IPS-NIHi11 (cell line): ENCODE measurements around the gene JMJD8.
"Not testable (repeated sequence)": the region's sequence is repeated elsewhere in the genome, so short reads cannot be mapped to it uniquely, and the experiment has no call there.

Experiments used
- DNase-seq: peaks from one replicate; pipeline ENCODE4 v3.0.0; 2012; ENCODE audit warnings: mixed read lengths, low spot score

The JMJD8 gene

DNA sequence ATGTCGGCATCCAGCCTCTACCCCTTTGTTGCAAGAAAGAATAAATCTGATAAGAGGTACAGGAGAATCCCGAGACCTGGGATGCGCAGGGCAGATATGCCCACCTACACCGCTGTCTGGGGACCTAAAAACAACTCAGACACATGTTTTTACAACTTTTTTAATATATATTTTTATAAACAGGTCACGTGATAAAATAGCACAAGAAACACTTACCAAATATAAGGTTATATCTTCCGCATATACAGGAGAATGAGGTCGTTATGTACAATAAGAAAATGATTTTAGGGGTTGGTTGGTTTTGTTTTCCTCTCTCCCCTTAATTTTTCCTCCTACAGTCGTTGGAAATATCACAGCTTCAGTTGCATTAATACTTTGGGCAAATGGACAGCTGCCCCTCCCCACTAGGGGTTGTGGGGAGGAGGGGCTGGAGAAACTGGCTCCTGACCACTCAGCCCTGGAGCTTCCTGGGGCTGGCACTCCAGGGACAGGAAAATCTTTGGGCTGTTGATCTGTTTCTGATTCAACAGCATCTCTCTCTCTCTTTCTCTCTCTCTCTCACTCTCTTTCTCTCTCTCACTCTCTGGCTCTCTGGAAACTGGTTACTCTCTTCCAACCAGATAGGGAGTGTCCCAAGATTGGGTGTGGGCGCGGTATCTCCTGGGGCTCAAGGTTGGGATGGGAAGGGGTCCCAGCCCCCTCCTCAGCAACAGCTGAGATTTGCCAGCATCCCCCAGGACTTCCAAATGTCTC, 8.4 kb upstream of the JMJD8 start:
- no peak for DNase-seq

DNA sequence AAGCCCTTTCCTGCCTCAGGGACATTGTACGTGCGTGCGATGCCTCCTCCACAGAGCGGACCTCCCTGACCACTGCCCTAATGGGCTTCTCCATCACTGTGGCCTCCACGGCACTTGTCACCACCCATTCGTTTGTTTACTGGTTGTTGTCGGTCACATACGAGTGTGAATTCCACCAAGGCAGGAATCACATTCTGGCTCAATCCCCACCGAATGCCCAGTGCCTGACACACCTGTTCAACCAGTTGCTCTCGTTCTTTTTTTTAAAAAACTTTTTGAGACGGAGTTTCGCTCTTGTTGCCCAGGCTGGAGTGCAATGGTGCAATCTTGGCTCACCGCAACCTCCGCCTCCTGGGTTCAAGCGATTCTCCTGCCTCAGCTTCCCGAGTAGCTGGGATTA, 7.1 kb upstream of the JMJD8 start:
- not testable (repeated sequence) for DNase-seq

DNA sequence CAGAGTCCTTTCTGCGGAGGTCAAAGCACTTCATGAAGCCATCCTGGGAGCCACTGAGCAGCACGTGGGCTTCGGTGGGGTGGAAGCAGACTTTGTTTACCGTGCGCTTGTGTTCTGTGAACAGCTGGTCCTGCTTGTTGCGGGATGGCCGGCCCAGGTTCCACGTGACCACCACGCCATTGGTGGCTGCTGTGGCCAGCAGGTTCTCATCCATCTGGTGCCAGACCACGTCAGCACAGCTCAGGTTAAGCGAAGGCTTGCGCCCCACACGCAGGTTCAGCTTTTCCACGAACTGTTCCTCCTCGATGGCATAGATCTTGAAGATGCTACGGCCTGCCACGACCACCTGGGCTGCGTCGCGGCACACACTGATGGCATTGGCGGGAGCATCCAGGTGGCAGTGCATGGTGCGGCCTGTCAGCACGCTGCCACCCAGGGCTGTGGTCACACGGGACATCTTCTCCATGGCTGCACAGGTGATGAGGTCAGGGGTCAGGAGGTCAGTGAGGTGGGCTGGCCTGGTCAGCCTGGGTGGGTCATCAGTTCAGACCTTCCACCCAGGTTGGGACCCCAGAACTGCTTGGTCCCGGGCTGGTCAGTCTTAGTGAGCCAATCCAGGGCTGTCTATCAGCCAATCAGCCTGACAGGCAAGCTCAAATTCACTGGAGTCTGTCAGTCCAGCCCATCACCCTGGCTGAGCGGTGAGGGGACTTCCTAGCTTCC, 5.2 kb upstream of the JMJD8 start:
- DNase-seq, result no peak

DNA sequence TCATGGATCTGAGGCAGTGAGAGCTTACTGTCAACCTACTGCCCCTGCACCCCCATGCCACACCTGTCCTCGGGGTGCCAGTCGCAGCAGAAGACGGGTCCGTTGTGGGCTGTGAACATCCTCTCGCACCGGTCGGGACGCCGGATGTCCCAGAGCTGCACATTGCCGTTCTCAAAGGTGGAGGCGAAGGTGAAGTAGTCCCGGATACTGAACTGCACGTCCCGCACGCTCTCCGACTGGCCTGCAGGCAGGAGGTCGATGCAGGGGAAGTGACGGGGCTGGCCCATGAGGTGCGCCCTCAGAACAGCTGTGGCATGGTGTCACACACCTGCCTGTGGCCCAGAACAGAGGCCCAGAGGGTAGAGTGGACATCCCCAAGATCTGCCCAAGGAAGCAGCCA, 3.4 kb upstream of the JMJD8 start:
- no peak for DNase-seq

DNA sequence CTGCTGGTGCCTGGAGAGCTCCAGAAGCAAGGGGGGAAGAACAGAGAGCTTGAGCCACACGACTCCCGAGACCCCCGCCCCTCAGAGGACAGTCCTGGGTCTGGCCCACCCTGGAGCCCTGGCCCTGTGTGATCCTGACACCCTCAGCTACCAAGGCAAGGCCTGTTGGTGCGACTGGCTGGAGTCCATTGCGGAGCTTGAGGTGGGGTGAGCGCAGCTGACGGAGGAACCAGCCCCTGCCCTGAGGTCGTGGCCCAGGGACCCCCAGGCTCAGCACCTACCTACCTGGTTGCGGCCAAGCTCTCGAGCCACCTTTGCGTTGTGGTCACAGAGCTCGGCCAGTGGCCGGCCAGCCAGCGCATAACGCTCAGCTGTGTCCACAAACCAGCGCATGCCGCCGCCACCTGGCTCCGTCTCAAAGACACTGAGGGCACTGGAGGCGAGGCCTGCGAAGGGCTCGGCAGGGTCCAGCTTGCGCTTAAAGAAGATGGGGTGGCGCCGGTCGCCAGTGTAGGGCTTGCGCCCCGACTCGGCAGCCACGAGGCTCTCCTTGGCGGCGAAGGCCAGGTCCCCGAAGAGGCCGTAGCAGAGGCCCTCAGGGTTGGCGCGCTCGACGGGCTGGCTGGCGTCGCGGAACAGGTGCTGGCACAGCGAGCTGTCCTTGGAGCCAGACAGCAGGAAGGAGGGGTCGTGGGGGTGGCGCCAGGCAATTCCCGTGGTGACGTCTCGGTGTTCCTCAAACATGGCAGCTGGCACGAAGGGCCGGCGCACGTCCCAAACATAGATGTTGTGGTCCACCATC, 2.5 kb upstream of the JMJD8 start:
- no peak for DNase-seq

DNA sequence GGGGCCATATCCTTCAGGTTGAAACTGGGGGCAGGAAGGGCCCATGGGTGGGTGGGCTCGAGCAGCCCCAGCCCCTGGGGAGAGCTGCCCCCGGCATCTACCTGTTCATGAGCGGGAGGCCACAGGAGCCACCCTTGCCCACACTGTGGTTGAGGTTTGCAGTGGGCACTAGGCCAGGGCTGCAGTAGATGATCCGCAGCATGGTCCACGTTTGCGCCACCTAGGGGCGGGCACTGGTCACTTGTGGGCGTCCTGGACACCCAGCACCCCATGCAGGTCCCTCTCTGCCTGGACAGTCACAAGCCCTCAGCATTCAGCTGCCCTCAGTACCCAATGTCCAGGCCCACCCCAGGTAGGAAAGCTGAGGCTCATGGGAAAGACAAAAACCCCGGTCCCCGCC, 1.8 kb upstream of the JMJD8 start:
- DNase-seq, result peak; percentile 54

DNA sequence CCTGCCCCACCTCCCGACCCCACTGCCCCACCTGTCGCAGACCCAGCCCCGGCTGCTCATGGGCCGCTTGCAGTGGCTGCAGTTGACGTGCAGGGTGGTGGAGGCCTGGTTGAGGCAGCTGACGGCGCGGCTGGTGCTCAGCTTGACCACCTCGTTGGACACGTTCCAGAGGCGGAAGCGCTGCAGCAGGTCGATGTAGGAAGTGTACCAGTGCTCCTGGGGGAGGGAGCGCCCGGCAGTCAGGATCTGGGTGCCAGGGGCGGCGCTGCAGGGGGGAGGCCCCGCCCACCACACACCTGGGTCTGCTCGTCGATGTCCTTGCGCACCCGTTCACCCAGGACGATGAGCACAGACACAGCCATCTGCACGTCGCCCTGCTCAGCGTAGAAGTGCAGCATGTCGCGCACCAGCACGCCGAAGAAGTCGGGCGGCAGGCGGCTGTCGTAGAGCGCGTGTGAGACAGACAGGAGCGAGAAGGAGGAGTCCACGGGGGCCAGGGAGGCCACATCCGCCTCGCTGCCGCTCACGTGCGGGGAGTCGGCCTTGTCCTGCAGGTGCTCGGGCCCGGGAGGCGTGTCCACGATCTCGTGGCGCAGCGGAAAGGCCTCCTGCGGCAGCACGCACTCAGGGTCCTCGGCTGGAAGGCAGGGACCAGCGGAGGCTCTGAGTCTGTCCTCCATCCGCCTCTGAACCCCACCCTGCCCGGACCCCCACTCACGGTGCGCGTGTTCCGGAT, 995 bp upstream of the JMJD8 start:
- DNase-seq, result no peak

DNA sequence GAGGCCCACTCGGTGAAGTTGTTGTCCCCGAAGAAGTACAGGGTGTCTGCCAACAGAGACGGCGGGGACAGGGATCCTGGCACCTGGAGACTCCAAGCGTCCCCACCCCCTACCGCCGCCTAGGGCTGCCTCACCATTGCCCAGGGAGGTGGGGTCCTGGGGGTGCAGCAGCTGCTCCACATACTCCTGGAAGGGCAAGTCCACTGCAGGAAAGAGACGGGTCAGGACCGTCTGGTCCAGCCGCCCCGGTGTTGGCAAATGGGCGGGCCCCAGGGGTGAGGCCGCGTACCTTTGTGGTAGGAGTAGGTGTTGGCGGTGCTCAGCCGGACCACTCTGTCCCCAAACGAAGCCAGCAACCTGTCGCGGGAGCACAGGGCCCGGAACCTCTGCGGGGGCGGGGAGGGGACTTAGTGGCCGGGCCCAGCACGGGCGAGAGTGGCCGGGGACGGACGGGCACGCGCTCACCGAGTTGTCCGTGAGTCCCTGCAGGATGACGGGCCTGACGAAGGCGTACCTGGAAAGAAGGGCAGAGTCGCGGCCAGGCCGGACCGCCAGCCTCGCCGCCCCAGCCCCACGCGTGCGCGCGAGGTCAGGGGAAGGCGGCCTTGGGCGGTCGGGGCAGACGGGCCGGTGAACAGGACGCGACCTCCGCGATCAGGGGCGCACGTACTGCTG, 601 bp downstream of the JMJD8 start:
- DNase-seq, result no peak

DNA sequence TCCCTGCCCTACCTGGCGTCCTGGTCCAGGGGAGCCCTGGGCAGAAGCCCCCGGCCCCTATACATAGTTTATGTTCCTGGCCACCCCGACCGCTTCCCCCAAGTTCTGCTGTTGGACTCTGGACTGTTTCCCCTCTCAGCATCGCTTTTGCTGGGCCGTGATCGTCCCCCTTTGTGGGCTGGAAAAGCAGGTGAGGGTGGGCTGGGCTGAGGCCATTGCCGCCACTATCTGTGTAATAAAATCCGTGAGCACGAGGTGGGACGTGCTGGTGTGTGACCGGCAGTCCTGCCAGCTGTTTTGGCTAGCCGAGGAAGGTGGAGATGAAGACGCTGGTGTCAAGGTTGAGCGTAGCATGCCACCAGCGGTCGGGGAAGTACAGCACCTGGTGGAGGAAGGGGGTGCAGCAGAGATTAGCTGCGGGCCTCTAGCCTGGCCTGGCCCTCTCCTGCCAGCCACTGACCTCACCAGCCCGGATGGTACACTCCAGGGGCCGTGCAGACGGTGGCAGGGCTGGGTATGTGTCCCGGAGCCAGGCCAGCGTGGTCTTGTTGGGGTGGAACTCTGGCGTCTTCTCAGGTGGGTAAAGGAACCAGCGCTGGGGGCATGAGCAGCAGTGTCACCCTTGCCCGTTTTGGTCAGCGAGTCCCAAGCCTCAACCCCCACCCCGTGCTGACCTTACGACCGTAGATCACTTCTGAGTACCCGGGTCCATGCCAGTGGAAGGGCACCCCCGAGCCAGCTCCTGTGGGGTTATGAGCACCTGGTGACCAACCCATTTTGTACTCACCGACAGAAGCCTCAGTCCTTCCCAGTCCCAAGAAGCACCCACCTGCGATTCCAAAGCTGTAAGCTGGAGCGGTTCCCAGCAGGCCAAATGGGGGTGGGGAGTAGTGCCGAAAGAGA, 1.4 kb downstream of the JMJD8 start:
- DNase-seq, result no peak

DNA sequence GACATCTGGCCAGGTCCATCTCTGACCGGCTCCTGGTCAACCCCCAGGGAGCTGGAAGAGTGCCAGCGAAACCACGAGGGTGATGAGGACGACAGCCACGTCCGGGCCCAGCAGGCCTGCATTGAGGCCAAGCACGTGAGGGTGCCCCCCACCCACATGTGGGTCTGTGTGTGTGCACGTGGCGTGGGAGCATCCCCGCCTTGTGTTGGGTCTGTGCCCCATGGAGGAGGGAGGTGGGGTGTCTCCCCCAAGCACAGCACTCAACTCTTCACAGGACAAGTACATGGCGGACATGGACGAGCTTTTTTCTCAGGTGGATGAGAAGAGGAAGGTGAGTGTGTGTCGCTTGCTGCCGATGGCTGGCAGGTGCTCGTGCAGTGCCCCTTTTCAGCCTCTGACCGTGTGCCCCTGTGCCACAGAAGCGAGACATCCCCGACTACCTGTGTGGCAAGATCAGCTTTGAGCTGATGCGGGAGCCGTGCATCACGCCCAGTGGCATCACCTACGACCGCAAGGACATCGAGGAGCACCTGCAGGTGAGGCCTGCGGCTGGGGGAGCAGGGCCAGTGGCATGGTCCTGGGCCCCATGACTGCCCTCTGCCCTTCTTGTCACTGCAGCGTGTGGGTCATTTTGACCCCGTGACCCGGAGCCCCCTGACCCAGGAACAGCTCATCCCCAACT, 2.2 kb downstream of the JMJD8 start:
- DNase-seq, result no peak

DNA sequence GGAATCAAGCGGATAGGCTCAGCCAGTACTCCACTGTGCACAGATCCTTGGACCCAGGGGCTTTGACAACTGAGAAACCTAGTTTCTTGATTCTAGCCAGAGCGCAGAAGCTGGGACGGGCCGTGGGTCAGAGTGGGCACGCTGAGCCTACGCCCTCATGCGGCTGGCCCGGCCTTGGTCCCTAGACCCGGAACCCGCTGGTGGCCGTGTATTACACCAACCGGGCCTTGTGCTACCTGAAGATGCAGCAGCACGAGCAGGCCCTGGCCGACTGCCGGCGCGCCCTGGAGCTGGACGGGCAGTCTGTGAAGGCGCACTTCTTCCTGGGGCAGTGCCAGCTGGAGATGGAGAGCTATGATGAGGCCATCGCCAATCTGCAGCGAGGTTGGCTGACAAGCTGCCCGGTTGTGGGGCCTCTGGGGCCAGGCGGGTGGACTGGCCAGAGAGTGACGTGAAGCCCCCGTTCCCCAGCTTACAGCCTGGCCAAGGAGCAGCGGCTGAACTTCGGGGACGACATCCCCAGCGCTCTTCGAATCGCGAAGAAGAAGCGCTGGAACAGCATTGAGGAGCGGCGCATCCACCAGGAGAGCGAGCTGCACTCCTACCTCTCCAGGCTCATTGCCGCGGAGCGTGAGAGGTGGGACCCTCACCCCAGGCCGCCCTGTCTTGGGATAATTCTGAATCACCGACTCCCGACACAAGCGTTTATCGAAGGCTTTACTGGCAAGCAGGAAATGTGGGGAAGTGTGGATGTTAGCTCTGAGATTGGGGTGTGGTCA, 3.0 kb downstream of the JMJD8 start:
- DNase-seq, result no peak

DNA sequence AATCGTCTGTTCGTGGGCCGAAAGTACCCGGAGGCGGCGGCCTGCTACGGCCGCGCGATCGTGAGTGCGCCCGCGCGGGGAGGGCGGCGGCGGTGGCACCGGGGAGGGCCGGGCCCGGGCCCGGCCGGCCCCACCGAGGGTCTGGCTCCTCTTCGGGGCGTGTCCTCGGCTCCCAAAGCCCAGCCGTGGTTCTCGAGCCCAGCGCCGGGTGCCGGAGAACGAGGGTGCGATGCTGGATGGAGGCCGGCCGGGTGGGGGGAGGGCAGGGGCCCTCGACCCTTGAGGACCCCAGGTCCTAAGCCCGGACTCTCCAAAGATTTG, 3.5 kb downstream of the JMJD8 start:
- DNase-seq, result no peak

DNA sequence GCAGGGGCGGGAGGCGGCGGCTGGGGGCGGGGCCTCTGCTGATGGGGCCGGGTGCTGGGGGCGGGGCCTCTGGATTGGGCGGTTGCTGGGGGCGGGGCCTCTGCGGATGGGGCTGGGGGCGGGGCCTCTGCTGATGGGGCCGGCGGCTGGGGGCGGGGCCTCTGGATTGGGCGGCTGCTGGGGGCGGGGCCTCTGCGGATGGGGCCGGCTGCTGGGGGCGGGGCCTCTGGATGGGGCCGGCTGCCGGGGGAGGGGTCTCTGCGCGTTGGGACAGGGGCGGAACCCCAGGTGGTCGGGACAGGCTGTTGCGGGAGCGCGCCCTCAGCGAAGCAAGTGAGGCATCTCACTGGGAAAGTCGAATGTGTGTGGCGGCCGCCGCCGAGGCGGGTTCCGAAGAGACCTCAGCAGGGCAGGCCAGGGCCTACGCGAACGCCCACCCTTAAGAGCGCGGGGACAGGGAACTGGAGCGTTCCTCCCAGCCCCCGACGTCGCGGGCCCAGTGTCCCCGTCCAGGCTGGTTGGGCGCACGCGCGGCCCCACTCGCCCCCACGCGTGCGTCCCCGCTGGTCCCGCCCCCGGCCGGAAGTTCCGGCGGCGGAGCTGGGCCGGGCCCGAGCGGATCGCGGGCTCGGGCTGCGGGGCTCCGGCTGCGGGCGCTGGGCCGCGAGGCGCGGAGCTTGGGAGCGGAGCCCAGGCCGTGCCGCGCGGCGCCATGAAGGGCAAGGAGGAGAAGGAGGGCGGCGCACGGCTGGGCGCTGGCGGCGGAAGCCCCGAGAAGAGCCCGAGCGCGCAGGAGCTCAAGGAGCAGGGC, 4.1 kb downstream of the JMJD8 start, which contains the start of gene STUB1:
TSS of gene STUB1 (plus strand) at position 597 of the 811 bp plus-strand sequence. CDS start at position 713, 116 bp downstream.
- peak; percentile 82 for DNase-seq

DNA sequence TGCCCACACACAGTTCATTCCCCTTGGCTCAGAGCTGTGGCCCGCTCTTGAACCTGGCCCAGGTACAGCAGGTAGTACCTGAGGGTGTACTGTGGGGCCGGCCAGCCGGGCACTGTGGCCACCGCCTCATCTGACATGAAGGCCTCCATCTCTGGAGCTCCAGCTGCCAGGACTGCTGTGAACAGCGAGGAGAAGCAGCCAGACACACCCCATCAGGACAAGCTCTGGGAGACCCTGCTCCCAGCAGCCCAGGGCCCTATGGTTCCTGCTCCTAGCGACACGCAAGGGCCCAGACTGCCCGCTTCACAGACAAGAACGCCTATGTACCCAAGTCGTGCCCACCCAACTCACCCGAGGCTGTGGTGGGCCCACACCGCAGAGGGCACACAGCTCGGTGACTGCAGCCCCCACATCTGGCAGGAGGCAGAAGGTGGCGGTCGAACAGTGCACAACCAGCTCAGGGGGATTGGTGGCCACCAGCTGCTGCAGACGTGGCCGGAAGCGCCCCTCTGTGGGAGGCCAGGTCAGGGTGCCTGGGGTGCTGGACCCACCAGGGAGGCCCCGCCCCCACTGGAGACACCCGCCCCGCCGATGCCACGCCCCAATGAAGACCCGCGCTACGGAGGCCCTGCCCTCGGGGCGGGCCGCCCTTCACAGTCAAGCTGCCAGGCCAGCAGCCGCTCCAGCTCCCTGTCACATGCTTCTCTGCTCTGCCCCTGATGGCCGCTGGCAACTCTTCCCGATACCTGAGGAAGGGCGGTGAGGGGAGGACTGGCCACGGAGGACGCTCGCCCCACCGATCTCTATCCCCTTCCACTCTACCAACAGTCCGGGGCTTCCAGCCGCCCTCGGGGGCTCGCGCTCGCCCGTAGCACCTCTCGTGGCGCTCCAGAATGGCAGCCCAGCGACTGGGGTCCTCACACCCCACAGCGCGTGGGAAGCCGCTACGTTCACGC, 5.0 kb downstream of the JMJD8 start:
- DNase-seq, result peak; percentile 73

DNA sequence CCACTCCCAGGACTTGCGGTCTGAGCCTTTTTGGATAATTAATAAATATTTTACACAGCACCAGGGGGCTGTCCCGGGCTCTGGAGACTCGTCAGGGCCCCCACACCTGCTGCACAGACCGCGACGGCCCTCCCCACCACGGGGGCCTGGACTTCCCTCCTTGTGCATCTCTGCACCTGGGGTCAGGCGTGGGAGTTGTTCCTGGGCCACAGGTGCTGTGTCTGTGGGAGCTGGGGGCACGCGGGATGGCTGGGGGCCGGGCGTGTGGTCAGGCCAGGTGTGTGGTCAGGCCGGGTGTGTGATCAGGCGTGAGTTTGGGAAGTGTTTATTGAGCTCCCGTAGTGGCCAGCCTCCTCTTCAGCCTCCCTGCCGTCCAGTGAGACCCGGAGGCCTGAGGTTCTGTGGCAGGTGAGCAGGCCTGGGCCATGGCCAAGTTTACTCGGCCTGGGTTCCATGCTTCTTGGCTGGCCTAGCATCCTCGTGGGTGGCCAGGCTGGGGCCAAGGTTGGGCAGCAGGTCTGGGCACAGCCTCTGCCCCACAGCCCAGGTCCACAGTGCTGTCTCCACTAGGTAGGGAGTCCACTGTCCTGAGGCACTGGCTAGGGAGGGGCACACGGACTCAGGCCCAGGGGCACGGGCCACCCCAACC, 5.8 kb downstream of the JMJD8 start:
- no peak for DNase-seq

DNA sequence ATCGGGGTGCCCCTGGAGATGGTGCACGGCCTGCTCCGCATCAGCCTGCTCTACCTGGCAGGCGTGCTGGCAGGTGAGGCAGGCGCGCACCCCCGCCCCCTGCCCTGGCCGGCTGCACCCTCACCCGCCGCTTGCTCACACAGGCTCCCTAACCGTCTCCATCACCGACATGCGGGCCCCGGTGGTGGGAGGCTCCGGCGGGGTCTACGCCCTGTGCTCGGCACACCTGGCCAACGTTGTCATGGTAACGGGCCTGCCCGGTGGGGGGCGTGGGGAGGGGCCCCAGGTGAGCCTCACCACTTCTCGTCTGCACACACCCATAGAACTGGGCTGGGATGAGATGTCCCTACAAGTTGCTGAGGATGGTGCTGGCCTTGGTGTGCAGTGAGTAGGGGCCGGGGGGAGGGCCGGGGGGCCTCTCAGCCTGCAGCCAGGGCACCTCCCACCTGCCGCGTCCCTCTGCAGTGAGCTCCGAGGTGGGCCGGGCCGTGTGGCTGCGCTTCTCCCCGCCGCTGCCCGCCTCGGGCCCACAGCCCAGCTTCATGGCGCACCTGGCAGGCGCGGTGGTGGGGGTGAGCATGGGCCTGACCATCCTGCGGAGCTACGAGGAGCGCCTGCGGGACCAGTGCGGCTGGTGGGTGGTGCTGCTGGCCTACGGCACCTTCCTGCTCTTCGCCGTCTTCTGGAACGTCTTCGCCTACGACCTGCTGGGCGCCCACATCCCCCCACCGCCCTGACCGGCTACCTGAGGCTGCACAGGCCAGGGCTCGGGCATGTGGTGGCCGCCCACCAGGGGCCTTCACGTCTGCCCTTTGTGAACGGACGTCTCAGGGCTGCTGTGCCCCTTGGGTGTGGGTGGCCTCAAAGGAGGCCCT, 6.6 kb downstream of the JMJD8 start:
- DNase-seq, result no peak
